Suprapubic skin (tissue), 4 donors: Measurements from ENCODE around the gene TEX264.

Source experiments
- CTCF ChIP-seq, 2 donors: fragments of 200-600 bp in 1 of 2; fragments of 450-650 bp in 1 of 2; sonication (generic) in 1 of 2; IDR thresholded peaks; one replicate each; pipeline ENCODE4 v1.5.1; 2016 to 2019; ENCODE audit warnings: antibody characterized with exemption in 2 of 2, mild to moderate bottlenecking in 1 of 2, moderate library complexity in 1 of 2
- EP300 ChIP-seq: sonication (generic); formaldehyde crosslinking; IDR thresholded peaks from one replicate; pipeline ENCODE4 v1.6.1; 2017; ENCODE audit warnings: antibody characterized with exemption
- POLR2A ChIP-seq, 2 donors: fragments of 450-650 bp; IDR thresholded peaks; one replicate each; pipeline ENCODE4 v1.6.1; 2017; ENCODE audit warnings: antibody characterized with exemption in 2 of 2, mild to moderate bottlenecking in 2 of 2, moderate library complexity in 2 of 2
- POLR2AphosphoS5 ChIP-seq, 3 donors: sonication (generic); formaldehyde crosslinking; IDR thresholded peaks; one replicate each; pipeline ENCODE4 v1.6.1; 2017; ENCODE audit warnings: antibody characterized with exemption in 3 of 3

GRCh38 chr3:51720292-51721061, 49.4 kb downstream of the TEX264 start:
- TF ChIP-seq CTCF (IDR thresholded peaks at IDR 0.05): no peak
- TF ChIP-seq POLR2AphosphoS5 (IDR thresholded peaks at IDR 0.05): no peak
- no peak for TF ChIP-seq POLR2A (IDR thresholded peaks at IDR 0.05)
- no peak for TF ChIP-seq EP300
